Measurements from ENCODE around the gene MIS18A.

Gene MIS18A

DNA sequence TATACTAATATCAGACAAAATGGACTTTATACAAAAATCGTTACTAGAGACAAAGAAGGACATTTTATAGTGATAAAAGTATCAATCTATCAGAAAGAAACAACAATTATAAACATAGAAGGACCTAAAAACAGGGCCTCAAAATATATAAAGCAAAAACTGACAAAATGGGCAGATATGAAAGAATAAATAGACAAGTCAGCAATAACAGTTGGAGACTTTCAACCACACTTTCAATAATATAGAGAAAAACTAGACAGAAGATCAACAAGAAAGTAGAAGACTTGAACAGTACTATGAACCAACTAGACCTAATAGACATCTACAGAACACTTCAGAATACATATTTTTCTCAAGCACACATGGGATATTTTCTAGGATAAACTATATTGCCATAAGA, 52.4 kb downstream of the MIS18A start:
- in situ Hi-C loops (cut with MboI; ENCODE audit: low sequenced_read_pairs, unreplicated experiment): no loop called here
- TF ChIP-seq, protein P1, sequence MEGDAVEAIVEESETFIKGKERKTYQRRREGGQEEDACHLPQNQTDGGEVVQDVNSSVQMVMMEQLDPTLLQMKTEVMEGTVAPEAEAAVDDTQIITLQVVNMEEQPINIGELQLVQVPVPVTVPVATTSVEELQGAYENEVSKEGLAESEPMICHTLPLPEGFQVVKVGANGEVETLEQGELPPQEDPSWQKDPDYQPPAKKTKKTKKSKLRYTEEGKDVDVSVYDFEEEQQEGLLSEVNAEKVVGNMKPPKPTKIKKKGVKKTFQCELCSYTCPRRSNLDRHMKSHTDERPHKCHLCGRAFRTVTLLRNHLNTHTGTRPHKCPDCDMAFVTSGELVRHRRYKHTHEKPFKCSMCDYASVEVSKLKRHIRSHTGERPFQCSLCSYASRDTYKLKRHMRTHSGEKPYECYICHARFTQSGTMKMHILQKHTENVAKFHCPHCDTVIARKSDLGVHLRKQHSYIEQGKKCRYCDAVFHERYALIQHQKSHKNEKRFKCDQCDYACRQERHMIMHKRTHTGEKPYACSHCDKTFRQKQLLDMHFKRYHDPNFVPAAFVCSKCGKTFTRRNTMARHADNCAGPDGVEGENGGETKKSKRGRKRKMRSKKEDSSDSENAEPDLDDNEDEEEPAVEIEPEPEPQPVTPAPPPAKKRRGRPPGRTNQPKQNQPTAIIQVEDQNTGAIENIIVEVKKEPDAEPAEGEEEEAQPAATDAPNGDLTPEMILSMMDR (IDR thresholded peaks at IDR 0.05; ENCODE audit: borderline replicate concordance, control extremely low read depth, extremely low read depth, insufficient read depth, missing control alignments): no peak
- no peak for DNase-seq (ENCODE audit: low spot score)

Measured in GM13976 (cell line).